ENCODE data around the gene PCDHB11. TPM values are rescaled to one million over a fixed set of nuclear protein-coding genes. Genes with fewer than 3 reads are reported as not detected.
"Not testable (repeated sequence)": the region's sequence is repeated elsewhere in the genome, so short reads cannot be mapped to it uniquely, and the experiment has no call there.

The PCDHB11 gene
- total RNA-seq, 1 experiment from 2014 or later = 14.2 TPM

- BruUV-seq (replicated peaks) = no TSS peak
- Histone ChIP-seq H3K36me3 (ENCODE audit: insufficient read depth, low read length, poor library complexity, severe bottlenecking) (no peaks in the 10 kb centered on the region), H3K9me3 (ENCODE audit: low read depth, low read length, poor library complexity, severe bottlenecking) (peaks cover 49% of the 10 kb centered on the region), H3K27ac (ENCODE audit: low read depth, low read length, poor library complexity, severe bottlenecking) (no peak overlapping the region), H3K4me3 (ENCODE audit: low read depth, low read length, poor library complexity, severe bottlenecking) (no peak overlapping the region), H3K27me3 (replicated peaks; ENCODE audit: insufficient read depth, low read depth, low read length, poor library complexity) (no peaks in the 10 kb centered on the region), H3K4me1 (ENCODE audit: insufficient read depth, low read length, poor library complexity, severe bottlenecking) (no peaks in the 10 kb centered on the region)
- ChIA-PET CTCF (no interaction called here), POLR2A (ENCODE audit: low non-redundant PET) (no interaction called here)
- TF ChIP-seq, protein P1, sequence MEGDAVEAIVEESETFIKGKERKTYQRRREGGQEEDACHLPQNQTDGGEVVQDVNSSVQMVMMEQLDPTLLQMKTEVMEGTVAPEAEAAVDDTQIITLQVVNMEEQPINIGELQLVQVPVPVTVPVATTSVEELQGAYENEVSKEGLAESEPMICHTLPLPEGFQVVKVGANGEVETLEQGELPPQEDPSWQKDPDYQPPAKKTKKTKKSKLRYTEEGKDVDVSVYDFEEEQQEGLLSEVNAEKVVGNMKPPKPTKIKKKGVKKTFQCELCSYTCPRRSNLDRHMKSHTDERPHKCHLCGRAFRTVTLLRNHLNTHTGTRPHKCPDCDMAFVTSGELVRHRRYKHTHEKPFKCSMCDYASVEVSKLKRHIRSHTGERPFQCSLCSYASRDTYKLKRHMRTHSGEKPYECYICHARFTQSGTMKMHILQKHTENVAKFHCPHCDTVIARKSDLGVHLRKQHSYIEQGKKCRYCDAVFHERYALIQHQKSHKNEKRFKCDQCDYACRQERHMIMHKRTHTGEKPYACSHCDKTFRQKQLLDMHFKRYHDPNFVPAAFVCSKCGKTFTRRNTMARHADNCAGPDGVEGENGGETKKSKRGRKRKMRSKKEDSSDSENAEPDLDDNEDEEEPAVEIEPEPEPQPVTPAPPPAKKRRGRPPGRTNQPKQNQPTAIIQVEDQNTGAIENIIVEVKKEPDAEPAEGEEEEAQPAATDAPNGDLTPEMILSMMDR (conservative IDR thresholded peaks at IDR 0.05; ENCODE audit: low read depth, low read length) = no peak
- TF ChIP-seq EZH2 (IDR thresholded peaks at IDR 0.05; ENCODE audit: borderline replicate concordance, low read depth, low read length, poor library complexity, severe bottlenecking) = no peak
- intact Hi-C loops (cut with micrococcal nuclease; ENCODE audit: unreplicated experiment) = no loop called here
- DNase-seq (ENCODE audit: low spot score) = no peak
These were observed 42.1 kb downstream of the PCDHB11 start for GRCh38 chr5:141241496-141241895.

DNA sequence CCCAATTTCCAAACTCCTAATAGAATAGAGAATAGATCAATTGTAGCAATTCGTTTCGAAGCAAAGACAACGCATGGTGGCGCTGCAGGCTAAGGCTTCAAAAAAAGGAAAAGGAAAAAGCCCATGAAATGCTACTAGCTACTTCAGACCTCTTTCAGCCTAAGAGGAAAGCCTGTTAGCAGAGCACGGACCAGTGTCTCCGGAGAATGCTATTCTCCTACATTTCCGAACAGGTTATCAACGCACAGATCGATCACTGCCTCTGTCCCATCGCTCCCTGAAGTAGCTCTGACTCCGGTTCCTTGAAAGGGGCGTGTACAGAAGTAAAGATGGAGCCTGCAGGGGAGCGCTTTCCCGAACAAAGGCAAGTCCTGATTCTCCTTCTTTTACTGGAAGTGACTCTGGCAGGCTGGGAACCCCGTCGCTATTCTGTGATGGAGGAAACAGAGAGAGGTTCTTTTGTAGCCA is 45.9 kb downstream of the PCDHB11 start, which contains the start of gene PCDHB15:
TSS of gene PCDHB15 (plus strand) at position 146 of the 468 bp plus-strand sequence. CDS start at position 330, 184 bp downstream.
- Histone ChIP-seq H3K4me1 (ENCODE audit: insufficient read depth, low read length, poor library complexity, severe bottlenecking) (peaks cover 7% of the 10 kb centered on the region), H3K27ac (ENCODE audit: low read depth, low read length, poor library complexity, severe bottlenecking) (no peak within 1 kb of the TSS), H3K27me3 (replicated peaks; ENCODE audit: insufficient read depth, low read depth, low read length, poor library complexity) (no peaks in the 10 kb centered on the region), H3K4me3 (ENCODE audit: low read depth, low read length, poor library complexity, severe bottlenecking) (no peak within 1 kb of the TSS), H3K36me3 (ENCODE audit: insufficient read depth, low read length, poor library complexity, severe bottlenecking) (no peaks in the 10 kb centered on the region), H3K9me3 (ENCODE audit: low read depth, low read length, poor library complexity, severe bottlenecking) (peaks cover 48% of the 10 kb centered on the region)
- ChIA-PET POLR2A (ENCODE audit: low non-redundant PET) (interaction anchor here (0.5 kb wide), 1 partner anchor 312 kb away, joined by 3 read pairs; no protein-coding TSS in a partner anchor), CTCF (interaction anchor here (0.6 to 1.6 kb wide), 5 partner anchors 22 to 319 kb away, joined by 3 to 8 read pairs (median 6); partner anchors contain the start of genes PCDHB14 and PCDHGB1)
- no TSS peak for BruUV-seq (replicated peaks)
- intact Hi-C loops (cut with micrococcal nuclease; ENCODE audit: unreplicated experiment) = no loop called here
- peak; percentile 51 for DNase-seq (ENCODE audit: low spot score)
- TF ChIP-seq EZH2 (IDR thresholded peaks at IDR 0.05; ENCODE audit: borderline replicate concordance, low read depth, low read length, poor library complexity, severe bottlenecking) = no peak
- TF ChIP-seq, protein P1 (conservative IDR thresholded peaks at IDR 0.05; ENCODE audit: low read depth, low read length) = peak; percentile 51

- CTCF ChIA-PET; BruUV-seq (replicated peaks); DNase-seq (ENCODE audit: low spot score); H3K4me1 ChIP-seq (ENCODE audit: insufficient read depth, low read length, poor library complexity, severe bottlenecking); H3K27ac ChIP-seq (ENCODE audit: low read depth, low read length, poor library complexity, severe bottlenecking); H3K27me3 ChIP-seq (replicated peaks; ENCODE audit: insufficient read depth, low read depth, low read length, poor library complexity); H3K4me3 ChIP-seq (ENCODE audit: low read depth, low read length, poor library complexity, severe bottlenecking); intact Hi-C loops (cut with micrococcal nuclease; ENCODE audit: unreplicated experiment); POLR2A ChIA-PET (ENCODE audit: low non-redundant PET); H3K36me3 ChIP-seq (ENCODE audit: insufficient read depth, low read length, poor library complexity, severe bottlenecking): not testable (repeated sequence)
- peaks cover 65% of the 10 kb centered on the region for H3K9me3 ChIP-seq (ENCODE audit: low read depth, low read length, poor library complexity, severe bottlenecking)
These were observed 47.5 kb downstream of the PCDHB11 start for GRCh38 chr5:141246971-141247370.

GRCh38 chr5:141247434-141247833 is 48.0 kb downstream of the PCDHB11 start:
- H3K36me3 ChIP-seq (ENCODE audit: insufficient read depth, low read length, poor library complexity, severe bottlenecking); H3K4me3 ChIP-seq (ENCODE audit: low read depth, low read length, poor library complexity, severe bottlenecking); intact Hi-C loops (cut with micrococcal nuclease; ENCODE audit: unreplicated experiment); POLR2A ChIA-PET (ENCODE audit: low non-redundant PET); CTCF ChIA-PET; DNase-seq (ENCODE audit: low spot score); H3K27ac ChIP-seq (ENCODE audit: low read depth, low read length, poor library complexity, severe bottlenecking); BruUV-seq (replicated peaks); H3K27me3 ChIP-seq (replicated peaks; ENCODE audit: insufficient read depth, low read depth, low read length, poor library complexity); H3K4me1 ChIP-seq (ENCODE audit: insufficient read depth, low read length, poor library complexity, severe bottlenecking): not testable (repeated sequence)
- H3K9me3 ChIP-seq (ENCODE audit: low read depth, low read length, poor library complexity, severe bottlenecking) = peaks cover 70% of the 10 kb centered on the region
